GM23248 (cell line): ENCODE results near the gene TSPAN6.

Experiments used
- EZH2 ChIP-seq: fragments of 200-600 bp; sonication (generic); IDR thresholded peaks from 2 replicates; pipeline ENCODE4 v1.6.1; 2018; ENCODE audit warnings: antibody characterized with exemption, mild to moderate bottlenecking; ENCODE audit not compliant: insufficient read depth, poor library complexity, severe bottlenecking
- EZH2phosphoT487 ChIP-seq: fragments of 200-600 bp; sonication (generic); IDR thresholded peaks from 2 replicates; pipeline ENCODE4 v1.6.1; 2018; ENCODE audit warnings: antibody characterized with exemption, moderate library complexity, mild to moderate bottlenecking, low read depth; ENCODE audit not compliant: insufficient read depth

DNA sequence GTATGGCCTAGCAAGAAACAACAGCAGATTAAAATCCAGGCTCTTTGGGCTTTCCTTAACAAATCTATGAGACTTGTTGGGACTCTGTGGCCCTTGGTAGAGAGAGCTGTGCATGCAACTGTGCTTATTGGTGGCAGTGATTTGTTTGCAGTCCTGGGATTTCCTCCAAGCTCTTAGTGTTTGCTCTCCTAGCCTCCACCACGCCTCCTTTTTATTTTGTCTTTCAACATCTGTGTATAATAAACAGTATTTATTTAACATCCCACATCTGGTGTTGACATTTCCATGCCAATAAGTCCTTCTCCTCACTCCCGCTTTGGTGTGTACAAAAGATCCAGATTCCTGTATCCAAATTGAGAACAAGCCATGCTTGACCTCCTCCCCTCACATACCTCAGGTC is 48.7 kb downstream of the TSPAN6 start:
- no peak for TF ChIP-seq EZH2phosphoT487
- no peak for TF ChIP-seq EZH2
